ENCODE measurements around the gene ZDHHC8. TPM values are rescaled to one million over a fixed set of nuclear protein-coding genes. Genes with fewer than 3 reads are reported as not detected.
A peak's percentile ranks its signal among the peaks of the same experiment; 100 is the strongest.

The ZDHHC8 gene
- total RNA-seq, 2 experiments from 2014 or later = 57.9 to 66.3 TPM

GRCh38 chr22:20089977-20090729, 41.5 kb upstream of the ZDHHC8 start:
- CTCF ChIA-PET = interaction anchor here (1.3 to 2.5 kb wide), 5 partner anchors 9 to 148 kb away, joined by 3 to 13 read pairs (median 4); no protein-coding TSS in a partner anchor
- peak overlapping the region; percentile 13 for H3K4me3 Mint-ChIP-seq

GRCh38 chr22:20090730-20091240, 40.8 kb upstream of the ZDHHC8 start:
- Mint-ChIP-seq H3K9me3 (ENCODE audit: low read depth) (no peaks in the 10 kb centered on the region), H3K27ac (peak overlapping the region; percentile 88), H3K4me1 (peaks cover 79% of the 10 kb centered on the region), H3K4me3 (peak overlapping the region; percentile 13), H3K27me3 (no peaks in the 10 kb centered on the region), H3K36me3 (peaks cover 80% of the 10 kb centered on the region)
- ATAC-seq (peak; percentile 52), DNase-seq (no peak)
- CTCF ChIA-PET = interaction anchor here (0.8 to 2.5 kb wide), 9 partner anchors 8 to 148 kb away, joined by 3 to 13 read pairs (median 4); no protein-coding TSS in a partner anchor

More at GRCh38 chr22:20089977-20090729, 41.5 kb upstream of the ZDHHC8 start:
- no peaks in the 10 kb centered on the region for H3K9me3 Mint-ChIP-seq (ENCODE audit: low read depth)
- peak; percentile 40 for ATAC-seq
- no peak for DNase-seq
- H3K27me3 Mint-ChIP-seq = no peaks in the 10 kb centered on the region
- peaks cover 76% of the 10 kb centered on the region for H3K36me3 Mint-ChIP-seq
- peak overlapping the region; percentile 88 for H3K27ac Mint-ChIP-seq
- H3K4me1 Mint-ChIP-seq = peaks cover 75% of the 10 kb centered on the region

GRCh38 chr22:20091690-20092476, 39.7 kb upstream of the ZDHHC8 start:
- CTCF ChIA-PET = interaction anchor here (0.8 to 2.5 kb wide), 7 partner anchors 9 to 70 kb away, joined by 3 to 13 read pairs (median 4); no protein-coding TSS in a partner anchor
- peaks cover 78% of the 10 kb centered on the region for H3K4me1 Mint-ChIP-seq
- ATAC-seq = peak; percentile 59
- H3K36me3 Mint-ChIP-seq = peaks cover 82% of the 10 kb centered on the region
- no peaks in the 10 kb centered on the region for H3K27me3 Mint-ChIP-seq
- H3K9me3 Mint-ChIP-seq (ENCODE audit: low read depth) = peaks cover under 1% of the 10 kb centered on the region
- H3K27ac Mint-ChIP-seq = peak overlapping the region; percentile 88
- DNase-seq = peak; percentile 62
- H3K4me3 Mint-ChIP-seq = peak overlapping the region; percentile 31

DNA sequence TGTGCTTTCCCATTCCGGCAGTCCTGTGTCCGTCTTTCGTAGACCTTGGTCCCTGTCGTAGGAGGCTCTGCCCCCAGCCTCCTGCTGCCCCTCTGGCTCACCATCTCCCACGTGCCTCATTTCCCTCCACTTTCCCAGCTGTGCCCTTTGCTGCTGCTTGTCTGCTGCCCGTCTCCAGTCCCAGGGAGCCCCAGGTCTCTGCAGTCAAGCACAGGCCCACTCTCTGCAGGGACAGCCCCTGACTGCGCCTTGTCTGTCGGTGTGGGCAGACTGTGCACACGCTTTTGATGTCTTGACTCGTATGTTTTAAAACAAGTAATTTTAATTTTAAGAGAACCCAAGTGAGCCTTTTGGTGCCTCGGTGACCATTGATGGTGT, 39.1 kb upstream of the ZDHHC8 start:
- no peak for ATAC-seq
- Mint-ChIP-seq H3K9me3 (ENCODE audit: low read depth) (peaks cover 4% of the 10 kb centered on the region), H3K4me1 (peaks cover 78% of the 10 kb centered on the region), H3K4me3 (no peak overlapping the region), H3K27ac (peak overlapping the region; percentile 88), H3K27me3 (no peaks in the 10 kb centered on the region), H3K36me3 (peaks cover 82% of the 10 kb centered on the region)
- DNase-seq = no peak
- CTCF ChIA-PET = no interaction called here

- Mint-ChIP-seq H3K27ac (no peak overlapping the region), H3K27me3 (no peaks in the 10 kb centered on the region), H3K9me3 (ENCODE audit: low read depth) (peaks cover 4% of the 10 kb centered on the region), H3K4me3 (no peak overlapping the region), H3K4me1 (peaks cover 79% of the 10 kb centered on the region), H3K36me3 (peaks cover 85% of the 10 kb centered on the region)
- ATAC-seq = no peak
- DNase-seq = no peak
- CTCF ChIA-PET = interaction anchor here (1.4 kb wide), 1 partner anchor 17 kb away, joined by 3 read pairs; no protein-coding TSS in a partner anchor
Measured at GRCh38 chr22:20093418-20094196, 38.0 kb upstream of the ZDHHC8 start.

- H3K4me1 Mint-ChIP-seq = peaks cover 80% of the 10 kb centered on the region
- H3K4me3 Mint-ChIP-seq = no peak overlapping the region
- no peak overlapping the region for H3K27ac Mint-ChIP-seq
- ATAC-seq = no peak
- peaks cover 4% of the 10 kb centered on the region for H3K9me3 Mint-ChIP-seq (ENCODE audit: low read depth)
- DNase-seq = no peak
- peaks cover 88% of the 10 kb centered on the region for H3K36me3 Mint-ChIP-seq
- H3K27me3 Mint-ChIP-seq = no peaks in the 10 kb centered on the region
- CTCF ChIA-PET = interaction anchor here (1.4 kb wide), 1 partner anchor 16 kb away, joined by 3 read pairs; no protein-coding TSS in a partner anchor
Measured at GRCh38 chr22:20094197-20094807, 37.3 kb upstream of the ZDHHC8 start.

GRCh38 chr22:20095521-20095920, 36.1 kb upstream of the ZDHHC8 start:
- peaks cover 80% of the 10 kb centered on the region for H3K4me1 Mint-ChIP-seq
- no peak for ATAC-seq

GRCh38 chr22:20096574-20097420, 34.8 kb upstream of the ZDHHC8 start:
- no peak overlapping the region for H3K27ac Mint-ChIP-seq
- ATAC-seq (no peak), DNase-seq (no peak)
- H3K4me3 Mint-ChIP-seq = no peak overlapping the region
- CTCF ChIA-PET = interaction anchor here (0.7 to 2.6 kb wide), 7 partner anchors 14 to 126 kb away, joined by 3 to 14 read pairs (median 3); partner anchors contain the start of gene TRMT2A
- H3K4me1 Mint-ChIP-seq = peaks cover 78% of the 10 kb centered on the region
- H3K9me3 Mint-ChIP-seq (ENCODE audit: low read depth) = peaks cover 4% of the 10 kb centered on the region
- H3K27me3 Mint-ChIP-seq = no peaks in the 10 kb centered on the region
- peaks cover 76% of the 10 kb centered on the region for H3K36me3 Mint-ChIP-seq

More at GRCh38 chr22:20095521-20095920, 36.1 kb upstream of the ZDHHC8 start:
- Mint-ChIP-seq H3K4me3 (no peak overlapping the region), H3K36me3 (peaks cover 87% of the 10 kb centered on the region), H3K9me3 (ENCODE audit: low read depth) (peaks cover 4% of the 10 kb centered on the region), H3K27ac (peak overlapping the region; percentile 53), H3K27me3 (no peaks in the 10 kb centered on the region)
- CTCF ChIA-PET = interaction anchor here (0.6 to 2.6 kb wide), 5 partner anchors 14 to 70 kb away, joined by 3 to 14 read pairs (median 3); partner anchors contain the start of gene TRMT2A
- DNase-seq = no peak

DNA sequence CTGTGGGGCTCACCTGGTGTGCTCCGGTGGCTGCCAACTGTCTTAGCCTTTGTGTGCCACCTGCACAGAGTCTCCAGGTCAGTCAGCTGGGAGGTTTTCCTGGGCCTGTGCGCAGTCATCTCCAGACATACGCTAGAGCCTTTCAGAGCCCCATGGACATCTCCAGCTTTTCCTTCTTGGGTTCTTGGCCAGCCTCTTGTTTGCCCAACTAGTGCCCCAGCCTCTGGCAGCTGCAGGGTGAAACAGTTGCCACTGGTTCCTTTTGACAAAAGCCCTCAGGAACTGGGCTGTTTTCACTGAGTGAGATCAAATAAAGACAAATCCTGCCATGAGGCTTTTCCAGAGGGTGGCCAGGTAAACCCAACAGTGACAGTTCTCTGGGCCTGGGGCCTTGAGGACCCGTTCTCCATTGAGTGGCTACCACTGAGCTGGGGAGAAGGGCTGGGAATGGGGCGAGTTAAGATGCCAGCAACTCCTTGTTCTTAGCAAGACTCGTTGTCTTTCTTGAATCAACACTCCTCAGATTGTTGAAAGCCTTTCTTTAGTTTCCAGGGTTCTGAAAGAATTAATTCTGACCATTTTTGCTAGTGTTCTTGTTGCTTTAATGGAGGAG, 32.4 kb upstream of the ZDHHC8 start:
- peaks cover 64% of the 10 kb centered on the region for H3K36me3 Mint-ChIP-seq
- H3K27ac Mint-ChIP-seq = peak overlapping the region; percentile 85
- peaks cover 66% of the 10 kb centered on the region for H3K4me1 Mint-ChIP-seq
- ATAC-seq = no peak
- peak overlapping the region; percentile 40 for H3K4me3 Mint-ChIP-seq
- DNase-seq = no peak
- H3K27me3 Mint-ChIP-seq = no peaks in the 10 kb centered on the region
- H3K9me3 Mint-ChIP-seq (ENCODE audit: low read depth) = peaks cover 4% of the 10 kb centered on the region
- CTCF ChIA-PET = no interaction called here

DNA sequence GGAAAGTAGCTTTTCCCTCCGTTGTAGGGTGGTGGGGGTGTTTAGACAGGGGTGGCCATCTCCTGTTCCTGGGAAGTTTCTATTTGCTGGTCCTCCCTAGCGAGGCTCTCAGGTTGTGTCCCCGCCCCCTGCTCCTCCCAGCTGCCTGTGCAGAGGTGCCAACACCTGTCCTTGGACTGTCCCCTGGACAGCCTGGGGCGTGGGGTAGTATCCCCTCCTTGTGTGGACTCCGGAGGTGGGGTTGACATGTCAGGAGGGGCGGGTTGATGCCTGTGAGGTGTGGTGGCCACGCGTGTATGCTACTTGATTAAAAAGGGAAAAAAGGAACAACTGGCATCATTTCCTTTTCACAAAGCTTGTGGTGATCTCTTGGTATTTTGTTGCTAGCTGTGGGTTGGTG, 30.0 kb upstream of the ZDHHC8 start:
- peaks cover 51% of the 10 kb centered on the region for H3K4me1 Mint-ChIP-seq
- H3K27ac Mint-ChIP-seq = peak overlapping the region; percentile 85
- ATAC-seq = no peak
- DNase-seq = no peak
- peaks cover 4% of the 10 kb centered on the region for H3K9me3 Mint-ChIP-seq (ENCODE audit: low read depth)
- H3K27me3 Mint-ChIP-seq = no peaks in the 10 kb centered on the region
- peaks cover 41% of the 10 kb centered on the region for H3K36me3 Mint-ChIP-seq
- no peak overlapping the region for H3K4me3 Mint-ChIP-seq
- CTCF ChIA-PET = interaction anchor here (0.7 to 3.2 kb wide), 6 partner anchors 10 to 146 kb away, joined by 3 to 21 read pairs (median 5); partner anchors contain the start of genes RANBP1 and TRMT2A

DNA sequence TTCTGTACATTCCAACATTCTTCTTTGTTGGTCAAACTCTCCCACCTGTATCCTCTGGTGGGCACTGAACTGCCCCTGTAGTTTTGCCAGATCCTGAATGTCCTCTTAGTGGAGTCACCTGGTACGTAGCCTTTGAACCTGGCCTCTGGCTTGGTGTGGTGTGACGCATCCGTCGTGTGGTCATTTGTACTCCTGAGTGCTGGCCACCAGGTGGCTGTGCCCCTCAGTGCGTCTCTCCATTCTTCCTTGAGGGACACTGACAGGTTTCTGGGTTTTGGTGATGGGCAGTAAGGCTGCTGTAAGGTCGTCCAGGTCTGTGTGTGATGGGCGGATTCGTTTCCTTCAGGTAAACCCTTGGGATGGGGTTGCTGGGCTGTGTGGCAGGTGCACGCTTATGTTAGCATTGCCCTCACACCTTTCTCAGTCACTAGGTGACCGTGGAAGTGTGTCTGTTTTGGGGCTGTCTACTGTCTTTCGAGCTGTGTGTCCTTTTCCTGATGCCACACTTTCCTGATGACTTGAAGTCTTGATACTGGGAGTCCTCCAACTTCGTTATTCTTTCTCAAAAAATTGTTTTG, 29.3 kb upstream of the ZDHHC8 start:
- H3K27me3 Mint-ChIP-seq = no peaks in the 10 kb centered on the region
- H3K4me1 Mint-ChIP-seq = peaks cover 47% of the 10 kb centered on the region
- H3K27ac Mint-ChIP-seq = peak overlapping the region; percentile 85
- ATAC-seq (no peak), DNase-seq (no peak)
- CTCF ChIA-PET = interaction anchor here (1.5 to 3.2 kb wide), 3 partner anchors 9 to 16 kb away, joined by 5 to 21 read pairs (median 9); partner anchors contain the start of genes RANBP1 and TRMT2A
- peaks cover 34% of the 10 kb centered on the region for H3K36me3 Mint-ChIP-seq
- H3K4me3 Mint-ChIP-seq = no peak overlapping the region
- H3K9me3 Mint-ChIP-seq (ENCODE audit: low read depth) = no peaks in the 10 kb centered on the region
